Choroid plexus epithelial cell (primary cell): ENCODE results near the gene HELZ.
"Not testable (repeated sequence)": the region's sequence is repeated elsewhere in the genome, so short reads cannot be mapped to it uniquely, and the experiment has no call there.

Experiments
- DNase-seq: peaks from one replicate; pipeline ENCODE4 v3.0.0-alpha.2; 2010; ENCODE audit warnings: low read depth
- H3K4me3 ChIP-seq: 2 replicates; pipeline ENCODE4 v1.5.1; 2011; ENCODE audit warnings: low read depth, mild to moderate bottlenecking, control low read depth, low read length, moderate library complexity
- CTCF ChIP-seq: conservative IDR thresholded peaks from 2 replicates; pipeline ENCODE4 v1.5.1; 2011; ENCODE audit warnings: low read depth, mild to moderate bottlenecking, control low read depth, inconsistent platforms, low read length, moderate library complexity

Gene HELZ

GRCh38 chr17:67130768-67131167 is 114.2 kb downstream of the HELZ start:
- no peak for TF ChIP-seq CTCF
- no peak for DNase-seq

GRCh38 chr17:67129283-67129682 is 115.7 kb downstream of the HELZ start:
- no peak overlapping the region for H3K4me3 ChIP-seq
- DNase-seq, result no peak
- TF ChIP-seq CTCF, result no peak

More at GRCh38 chr17:67130768-67131167, 114.2 kb downstream of the HELZ start:
- H3K4me3 ChIP-seq, result no peak overlapping the region

- no peak overlapping the region for H3K4me3 ChIP-seq
- DNase-seq, result no peak
- TF ChIP-seq CTCF, result no peak
Measured at GRCh38 chr17:67128700-67129099, 116.3 kb downstream of the HELZ start.

- no peak for DNase-seq
- TF ChIP-seq CTCF, result no peak
- H3K4me3 ChIP-seq, result no peak overlapping the region
Measured at GRCh38 chr17:67127925-67128324, 117.1 kb downstream of the HELZ start.

GRCh38 chr17:67126983-67127382 is 118.0 kb downstream of the HELZ start:
- DNase-seq, result no peak
- TF ChIP-seq CTCF, result no peak
- no peak overlapping the region for H3K4me3 ChIP-seq

- H3K4me3 ChIP-seq, DNase-seq: not testable (repeated sequence)
Measured at GRCh38 chr17:67126543-67126942, 118.5 kb downstream of the HELZ start.

- H3K4me3 ChIP-seq, result no peak overlapping the region
- TF ChIP-seq CTCF, result no peak
- no peak for DNase-seq
Measured at GRCh38 chr17:67125924-67126323, 119.1 kb downstream of the HELZ start.

- DNase-seq, result no peak
- no peak for TF ChIP-seq CTCF
- H3K4me3 ChIP-seq, result no peak overlapping the region
Measured at GRCh38 chr17:67125417-67125816, 119.6 kb downstream of the HELZ start.
